GM18517 (cell line): ENCODE measurements around the gene MYRF.

Source experiments
- ATAC-seq: cut with Tn5 transposase; IDR thresholded peaks from one replicate; pipeline ENCODE4 v1.9.1; 2021; ENCODE audit warnings: mild to moderate bottlenecking, moderate library complexity; ENCODE audit not compliant: unreplicated experiment

MYRF gene

GRCh38 chr11:61756452-61757212, 4.2 kb downstream of the MYRF start:
- ATAC-seq: peak; percentile 60

- ATAC-seq: no peak
These were observed 4.9 kb downstream of the MYRF start for GRCh38 chr11:61757213-61757862.

GRCh38 chr11:61760946-61761345, 8.5 kb downstream of the MYRF start:
- no peak for ATAC-seq

GRCh38 chr11:61761440-61762222, 9.2 kb downstream of the MYRF start:
- no peak for ATAC-seq

GRCh38 chr11:61762223-61762615, 9.8 kb downstream of the MYRF start:
- no peak for ATAC-seq

- no peak for ATAC-seq
These were observed 10.4 kb downstream of the MYRF start for GRCh38 chr11:61762798-61763197.

GRCh38 chr11:61763930-61764605, 11.6 kb downstream of the MYRF start:
- no peak for ATAC-seq

- no peak for ATAC-seq
These were observed 12.3 kb downstream of the MYRF start for GRCh38 chr11:61764606-61765260.

GRCh38 chr11:61765550-61766253, 13.3 kb downstream of the MYRF start:
- ATAC-seq: no peak

GRCh38 chr11:61766353-61766841, 14.0 kb downstream of the MYRF start:
- no peak for ATAC-seq

GRCh38 chr11:61768376-61769076, 16.1 kb downstream of the MYRF start:
- no peak for ATAC-seq

GRCh38 chr11:61769169-61769920, 16.9 kb downstream of the MYRF start:
- no peak for ATAC-seq

GRCh38 chr11:61769946-61770683, 17.7 kb downstream of the MYRF start:
- ATAC-seq: no peak

- no peak for ATAC-seq
These were observed 18.9 kb downstream of the MYRF start for GRCh38 chr11:61771195-61771894.

- ATAC-seq: no peak
These were observed 19.6 kb downstream of the MYRF start for GRCh38 chr11:61771985-61772455.

GRCh38 chr11:61773356-61773755, 20.9 kb downstream of the MYRF start:
- ATAC-seq: no peak

- ATAC-seq: no peak
These were observed 21.4 kb downstream of the MYRF start for GRCh38 chr11:61773809-61774208.
